ENCODE measurements around the gene UTP11.

Gene UTP11

GRCh38 chr1:37998089-37998808 is 14.3 kb upstream of the UTP11 start:
- in situ Hi-C loops (cut with MboI; ENCODE audit: low sequenced_read_pairs, unreplicated experiment) = no loop called here
- TF ChIP-seq CTCF (IDR thresholded peaks at IDR 0.05; ENCODE audit: borderline replicate concordance, control extremely low read depth, extremely low read depth, insufficient read depth, missing control alignments) = no peak
- no peak for DNase-seq (ENCODE audit: low spot score)

DNA sequence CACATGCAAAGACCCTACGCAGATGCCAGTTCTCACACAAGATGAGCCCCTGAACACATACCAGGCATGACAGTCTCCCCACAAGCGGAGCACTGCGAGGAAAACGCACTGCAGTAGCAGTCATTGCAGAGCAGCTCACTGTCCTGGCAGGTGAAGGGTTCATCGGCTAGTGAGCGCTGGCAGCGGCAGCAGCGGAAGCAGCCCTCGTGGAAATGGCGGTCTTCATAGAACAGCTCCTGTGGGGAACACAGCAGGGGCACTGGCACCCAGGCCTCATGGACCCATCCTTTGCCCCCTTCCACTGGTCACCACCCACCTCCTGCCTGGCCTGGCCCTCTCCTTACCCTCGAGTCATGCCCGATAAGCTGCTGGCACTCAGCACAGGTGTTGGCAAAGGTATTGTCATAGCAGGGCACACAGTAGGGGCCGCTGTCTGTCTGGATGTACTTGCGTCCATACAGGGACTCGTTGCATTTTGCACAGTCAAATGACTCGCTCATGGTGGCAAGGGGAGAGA is 13.6 kb upstream of the UTP11 start:
- no peak for DNase-seq (ENCODE audit: low spot score)
- TF ChIP-seq CTCF (IDR thresholded peaks at IDR 0.05; ENCODE audit: borderline replicate concordance, control extremely low read depth, extremely low read depth, insufficient read depth, missing control alignments) = no peak
- in situ Hi-C loops (cut with MboI; ENCODE audit: low sequenced_read_pairs, unreplicated experiment) = no loop called here

GRCh38 chr1:37999430-38000232 is 12.9 kb upstream of the UTP11 start:
- in situ Hi-C loops (cut with MboI; ENCODE audit: low sequenced_read_pairs, unreplicated experiment) = no loop called here
- no peak for TF ChIP-seq CTCF (IDR thresholded peaks at IDR 0.05; ENCODE audit: borderline replicate concordance, control extremely low read depth, extremely low read depth, insufficient read depth, missing control alignments)
- DNase-seq (ENCODE audit: low spot score) = no peak

GRCh38 chr1:38000233-38000528 is 12.4 kb upstream of the UTP11 start:
- in situ Hi-C loops (cut with MboI; ENCODE audit: low sequenced_read_pairs, unreplicated experiment) = no loop called here
- DNase-seq (ENCODE audit: low spot score) = no peak
- TF ChIP-seq CTCF (IDR thresholded peaks at IDR 0.05; ENCODE audit: borderline replicate concordance, control extremely low read depth, extremely low read depth, insufficient read depth, missing control alignments) = no peak

- in situ Hi-C loops (cut with MboI; ENCODE audit: low sequenced_read_pairs, unreplicated experiment) = no loop called here
- DNase-seq (ENCODE audit: low spot score) = peak; percentile 22
- TF ChIP-seq CTCF (IDR thresholded peaks at IDR 0.05; ENCODE audit: borderline replicate concordance, control extremely low read depth, extremely low read depth, insufficient read depth, missing control alignments) = no peak
These were observed 11.7 kb upstream of the UTP11 start for GRCh38 chr1:38000529-38001455.

All from GM13976 (cell line).